Mesothelial cell of epicardium (in vitro differentiated cells): ENCODE data around the gene DESI2. TPM values are rescaled to one million over a fixed set of nuclear protein-coding genes. Genes with fewer than 3 reads are reported as not detected.

Experiments
- DNase-seq, 2 experiments: peaks; one replicate each; pipeline ENCODE4 v3.0.0; 2021; ENCODE audit warnings: low spot score in 2 of 2; ENCODE audit not compliant: unreplicated experiment in 2 of 2
- H3K27ac Mint-ChIP-seq: 2 replicates; pipeline ENCODE4 v1.8.0; 2021; ENCODE audit warnings: mixed read lengths
- H3K27me3 Mint-ChIP-seq: 2 replicates; pipeline ENCODE4 v1.8.0; 2021; ENCODE audit warnings: low read depth, mixed read lengths
- H3K36me3 Mint-ChIP-seq: 2 replicates; pipeline ENCODE4 v1.8.0; 2021; ENCODE audit warnings: mixed read lengths
- H3K4me1 Mint-ChIP-seq: 2 replicates; pipeline ENCODE4 v1.8.0; 2021; ENCODE audit warnings: mixed read lengths
- H3K4me3 Mint-ChIP-seq: 2 replicates; pipeline ENCODE4 v1.8.0; 2021; ENCODE audit warnings: mild to moderate bottlenecking, moderate library complexity, mixed read lengths
- H3K9me3 Mint-ChIP-seq: 2 replicates; pipeline ENCODE4 v1.8.0; 2021; ENCODE audit warnings: mixed read lengths
- total RNA-seq: library from RNA; stranded (reverse); gene quantifications from 3 replicates; pipeline ENCODE4 v1.2.1, GENCODE V29; 2021
- TF ChIP-seq, protein P1 (sequence below): fragments of 200-600 bp; sonication (generic); IDR thresholded peaks from one replicate; pipeline ENCODE4 v1.5.0; 2021; ENCODE audit warnings: antibody characterized with exemption; ENCODE audit not compliant: unreplicated experiment

Gene DESI2
- total RNA-seq, 1 donor from 2014 or later: 30.7 TPM

- H3K27me3 Mint-ChIP-seq: no peaks in the 10 kb centered on the region
- peaks cover 44% of the 10 kb centered on the region for H3K36me3 Mint-ChIP-seq
- peaks cover 17% of the 10 kb centered on the region for H3K9me3 Mint-ChIP-seq
- TF ChIP-seq, protein P1, sequence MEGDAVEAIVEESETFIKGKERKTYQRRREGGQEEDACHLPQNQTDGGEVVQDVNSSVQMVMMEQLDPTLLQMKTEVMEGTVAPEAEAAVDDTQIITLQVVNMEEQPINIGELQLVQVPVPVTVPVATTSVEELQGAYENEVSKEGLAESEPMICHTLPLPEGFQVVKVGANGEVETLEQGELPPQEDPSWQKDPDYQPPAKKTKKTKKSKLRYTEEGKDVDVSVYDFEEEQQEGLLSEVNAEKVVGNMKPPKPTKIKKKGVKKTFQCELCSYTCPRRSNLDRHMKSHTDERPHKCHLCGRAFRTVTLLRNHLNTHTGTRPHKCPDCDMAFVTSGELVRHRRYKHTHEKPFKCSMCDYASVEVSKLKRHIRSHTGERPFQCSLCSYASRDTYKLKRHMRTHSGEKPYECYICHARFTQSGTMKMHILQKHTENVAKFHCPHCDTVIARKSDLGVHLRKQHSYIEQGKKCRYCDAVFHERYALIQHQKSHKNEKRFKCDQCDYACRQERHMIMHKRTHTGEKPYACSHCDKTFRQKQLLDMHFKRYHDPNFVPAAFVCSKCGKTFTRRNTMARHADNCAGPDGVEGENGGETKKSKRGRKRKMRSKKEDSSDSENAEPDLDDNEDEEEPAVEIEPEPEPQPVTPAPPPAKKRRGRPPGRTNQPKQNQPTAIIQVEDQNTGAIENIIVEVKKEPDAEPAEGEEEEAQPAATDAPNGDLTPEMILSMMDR: no peak
- DNase-seq: no peak
- no peaks in the 10 kb centered on the region for H3K4me1 Mint-ChIP-seq
- H3K4me3 Mint-ChIP-seq: no peak overlapping the region
- H3K27ac Mint-ChIP-seq: no peak overlapping the region
These were observed 47.9 kb downstream of the DESI2 start for GRCh38 chr1:244700808-244701207.

- DNase-seq: no peak
- H3K27me3 Mint-ChIP-seq: no peaks in the 10 kb centered on the region
- no peak overlapping the region for H3K27ac Mint-ChIP-seq
- TF ChIP-seq, protein P1: no peak
- no peaks in the 10 kb centered on the region for H3K4me1 Mint-ChIP-seq
- peaks cover 50% of the 10 kb centered on the region for H3K36me3 Mint-ChIP-seq
- no peak overlapping the region for H3K4me3 Mint-ChIP-seq
- H3K9me3 Mint-ChIP-seq: peaks cover 17% of the 10 kb centered on the region
These were observed 49.7 kb downstream of the DESI2 start for GRCh38 chr1:244702620-244703019.

DNA sequence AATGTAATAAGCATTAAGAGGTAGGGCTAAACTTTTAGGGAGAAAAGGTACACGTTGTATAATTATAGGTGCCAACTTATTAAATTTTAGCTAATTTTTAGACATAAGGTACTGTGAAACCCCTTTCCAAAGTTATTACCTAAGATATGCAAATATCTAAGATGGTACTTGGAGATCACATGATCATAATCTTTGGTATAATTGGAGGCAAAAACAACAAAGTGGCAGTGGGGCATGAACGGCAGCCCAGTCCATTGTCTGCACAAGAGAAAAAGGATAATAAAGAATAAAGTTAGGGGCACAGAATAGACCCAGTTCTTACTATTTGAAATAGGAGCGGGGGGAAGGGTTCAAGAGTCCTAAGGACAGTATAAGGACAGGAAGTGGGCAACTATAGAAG lies 51.2 kb downstream of the DESI2 start:
- no peak overlapping the region for H3K4me3 Mint-ChIP-seq
- TF ChIP-seq, protein P1: no peak
- H3K27me3 Mint-ChIP-seq: no peaks in the 10 kb centered on the region
- H3K36me3 Mint-ChIP-seq: peaks cover 44% of the 10 kb centered on the region
- peaks cover 17% of the 10 kb centered on the region for H3K9me3 Mint-ChIP-seq
- H3K27ac Mint-ChIP-seq: no peak overlapping the region
- H3K4me1 Mint-ChIP-seq: no peaks in the 10 kb centered on the region
- no peak for DNase-seq

DNA sequence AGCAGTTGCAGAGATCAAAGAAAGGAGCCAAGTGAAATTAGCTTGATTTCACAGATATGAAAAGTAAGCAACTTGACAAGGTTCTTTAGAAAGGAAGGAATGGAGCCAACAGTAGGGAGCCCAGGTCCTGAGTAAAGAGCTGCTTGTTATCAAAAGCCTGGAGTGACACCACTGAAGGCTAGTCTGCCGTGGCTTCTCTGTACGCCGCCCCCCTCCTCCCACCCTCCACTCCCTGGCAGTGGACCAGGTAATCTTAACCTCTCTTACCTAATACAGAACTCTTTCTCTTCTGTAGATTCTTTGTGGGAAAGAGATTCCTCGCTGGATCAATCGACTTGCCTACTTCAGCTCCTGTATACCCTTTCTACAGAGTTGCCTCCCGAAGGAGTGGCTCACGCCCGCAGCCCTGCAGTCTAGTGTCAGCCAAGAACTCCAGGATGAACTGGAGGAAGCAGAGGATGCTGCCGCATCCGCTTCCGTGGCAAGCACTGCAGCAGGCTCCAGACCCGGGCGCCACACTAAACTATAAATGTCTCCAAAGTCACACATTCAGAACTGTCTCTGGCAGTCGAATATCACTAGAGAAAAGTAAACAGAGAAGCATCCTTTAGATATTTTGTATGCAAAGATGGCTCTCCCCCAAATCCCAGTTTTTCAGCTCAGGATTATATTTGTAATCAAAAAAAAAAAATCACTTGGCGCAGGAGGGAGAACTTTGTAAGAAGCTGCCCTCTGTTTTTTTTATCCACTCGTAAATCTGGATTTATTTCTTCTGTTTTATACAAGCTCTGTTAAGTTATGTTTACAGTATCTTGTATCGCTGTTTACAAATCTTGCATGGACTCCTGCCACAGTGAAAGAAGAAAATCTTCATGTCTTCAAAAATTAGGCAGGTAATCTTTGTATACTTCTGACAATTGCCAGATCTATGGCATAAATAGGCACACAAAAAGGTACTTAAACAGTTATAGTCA lies 52.6 kb downstream of the DESI2 start:
- H3K9me3 Mint-ChIP-seq: peaks cover 8% of the 10 kb centered on the region
- no peak overlapping the region for H3K4me3 Mint-ChIP-seq
- DNase-seq: no peak
- peaks cover 3% of the 10 kb centered on the region for H3K4me1 Mint-ChIP-seq
- no peak overlapping the region for H3K27ac Mint-ChIP-seq
- TF ChIP-seq, protein P1: no peak
- H3K36me3 Mint-ChIP-seq: peaks cover 32% of the 10 kb centered on the region
- no peaks in the 10 kb centered on the region for H3K27me3 Mint-ChIP-seq

- no peak overlapping the region for H3K4me3 Mint-ChIP-seq
- no peak overlapping the region for H3K27ac Mint-ChIP-seq
- peaks cover 15% of the 10 kb centered on the region for H3K36me3 Mint-ChIP-seq
- no peak for DNase-seq
- H3K9me3 Mint-ChIP-seq: no peaks in the 10 kb centered on the region
- no peaks in the 10 kb centered on the region for H3K27me3 Mint-ChIP-seq
- TF ChIP-seq, protein P1: no peak
- peaks cover 3% of the 10 kb centered on the region for H3K4me1 Mint-ChIP-seq
These were observed 56.1 kb downstream of the DESI2 start for GRCh38 chr1:244709076-244709475.
